Suppressor macrophage (primary cell): Measurements from ENCODE around the gene YOD1.

ENCODE experiments used
- DNase-seq, 4 experiments: peaks; one replicate each; pipeline ENCODE4 v3.0.0-alpha.2; 2020 to 2022
- total RNA-seq, 17 experiments: gene quantifications; one replicate each; lab custom pipeline; 2026; ENCODE audit warnings: mixed read lengths in 6 of 17, inconsistent platforms in 3 of 17; lab: John Stamatoyannopoulos, UW

YOD1 gene
- 8.8 to 33.4 (median 19.7) reads per million in 17 experiments for total RNA-seq

- DNase-seq, result no peak
These were observed at the start of gene YOD1 for GRCh38 chr1:207051191-207051943. YOD1 (minus strand) TSS chr1:207051208; CDS start chr1:207051030, 178 bp downstream.

- DNase-seq, result no peak
These were observed 46.9 kb upstream of the YOD1 start for GRCh38 chr1:207097871-207098324.

- DNase-seq, result no peak
These were observed 42.9 kb upstream of the YOD1 start for GRCh38 chr1:207093944-207094343.

GRCh38 chr1:207091200-207091908, 40.3 kb upstream of the YOD1 start:
- DNase-seq, result no peak

- DNase-seq, result peak in 2 of 4 experiments; percentile 17 to 45
These were observed 38.8 kb upstream of the YOD1 start for GRCh38 chr1:207089627-207090355.

- peak in 2 of 4 experiments; percentile 27 to 33 for DNase-seq
These were observed 38.0 kb upstream of the YOD1 start, which contains the start of gene C4BPB for GRCh38 chr1:207088701-207089626. C4BPB (plus strand) TSS chr1:207088860; CDS start chr1:207089532, 672 bp downstream.

GRCh38 chr1:207088161-207088560, 37.2 kb upstream of the YOD1 start:
- no peak for DNase-seq

- no peak for DNase-seq
These were observed 34.9 kb upstream of the YOD1 start for GRCh38 chr1:207085887-207086286.

- DNase-seq, result peak; percentile 57 to 73 (median 63)
These were observed 33.7 kb upstream of the YOD1 start for GRCh38 chr1:207084701-207085180.

- DNase-seq, result no peak
These were observed 33.2 kb upstream of the YOD1 start for GRCh38 chr1:207084232-207084631.

- DNase-seq, result no peak
These were observed 30.8 kb upstream of the YOD1 start for GRCh38 chr1:207081806-207082205.

GRCh38 chr1:207081088-207081487, 30.1 kb upstream of the YOD1 start:
- DNase-seq, result no peak

GRCh38 chr1:207079706-207080241, 28.8 kb upstream of the YOD1 start:
- DNase-seq, result no peak

- no peak for DNase-seq
These were observed 27.6 kb upstream of the YOD1 start for GRCh38 chr1:207078578-207079132.

- peak; percentile 84 to 89 (median 85) for DNase-seq
These were observed 26.7 kb upstream of the YOD1 start for GRCh38 chr1:207077470-207078377.

GRCh38 chr1:207077012-207077411, 26.0 kb upstream of the YOD1 start:
- no peak for DNase-seq

GRCh38 chr1:207076181-207076955, 25.4 kb upstream of the YOD1 start:
- no peak for DNase-seq

GRCh38 chr1:207073906-207074820, 23.2 kb upstream of the YOD1 start:
- DNase-seq, result no peak
